Fibroblast of peridontal ligament (primary cell): ENCODE results near the gene NIPSNAP3A.
A peak's percentile ranks its signal among the peaks of the same experiment; 100 is the strongest.

Experiments used
- DNase-seq: peaks from one replicate; pipeline ENCODE4 v3.0.0-alpha.2; 2010; ENCODE audit errors: extremely low read depth

Gene NIPSNAP3A

GRCh38 chr9:104774831-104775573 lies 27.5 kb downstream of the NIPSNAP3A start:
- no peak for DNase-seq

GRCh38 chr9:104775574-104775936 lies 28.1 kb downstream of the NIPSNAP3A start:
- DNase-seq: no peak

GRCh38 chr9:104775976-104776375 lies 28.5 kb downstream of the NIPSNAP3A start:
- no peak for DNase-seq

- DNase-seq: peak; percentile 63
Observed at GRCh38 chr9:104776797-104777196, 29.3 kb downstream of the NIPSNAP3A start.

GRCh38 chr9:104778802-104779201 lies 31.3 kb downstream of the NIPSNAP3A start:
- no peak for DNase-seq

- DNase-seq: no peak
Observed at GRCh38 chr9:104779334-104779733, 31.9 kb downstream of the NIPSNAP3A start.

GRCh38 chr9:104779946-104780535 lies 32.6 kb downstream of the NIPSNAP3A start:
- no peak for DNase-seq

GRCh38 chr9:104780796-104781395 lies 33.4 kb downstream of the NIPSNAP3A start:
- peak; percentile 60 for DNase-seq

- no peak for DNase-seq
Observed at GRCh38 chr9:104783588-104783987, 36.1 kb downstream of the NIPSNAP3A start.

GRCh38 chr9:104784098-104784497 lies 36.6 kb downstream of the NIPSNAP3A start:
- DNase-seq: no peak

- no peak for DNase-seq
Observed at GRCh38 chr9:104786293-104786692, 38.8 kb downstream of the NIPSNAP3A start.

GRCh38 chr9:104787306-104788015 lies 40.0 kb downstream of the NIPSNAP3A start:
- DNase-seq: no peak

GRCh38 chr9:104788251-104788650 lies 40.8 kb downstream of the NIPSNAP3A start:
- DNase-seq: no peak

GRCh38 chr9:104794070-104794469 lies 46.6 kb downstream of the NIPSNAP3A start:
- DNase-seq: no peak

- DNase-seq: no peak
Observed at GRCh38 chr9:104795082-104795481, 47.6 kb downstream of the NIPSNAP3A start.

GRCh38 chr9:104795857-104796256 lies 48.4 kb downstream of the NIPSNAP3A start:
- no peak for DNase-seq

GRCh38 chr9:104798209-104798995 lies 50.9 kb downstream of the NIPSNAP3A start:
- no peak for DNase-seq

- DNase-seq: no peak
Observed at GRCh38 chr9:104800068-104800785, 52.7 kb downstream of the NIPSNAP3A start.

- no peak for DNase-seq
Observed at GRCh38 chr9:104802110-104802509, 54.6 kb downstream of the NIPSNAP3A start.

GRCh38 chr9:104802906-104803305 lies 55.4 kb downstream of the NIPSNAP3A start:
- DNase-seq: no peak

- no peak for DNase-seq
Observed at GRCh38 chr9:104805441-104805840, 58.0 kb downstream of the NIPSNAP3A start.
